ENCODE measurements around the gene CDCA7. TPM values are rescaled to one million over a fixed set of nuclear protein-coding genes. Genes with fewer than 3 reads are reported as not detected.

The CDCA7 gene
- total RNA-seq, 1 donor from 2014 or later, result not detected

GRCh38 chr2:173347305-173348168, 7.1 kb upstream of the CDCA7 start:
- Histone ChIP-seq H3K36me3 (no peaks in the 10 kb centered on the region), H3K4me3 (no peak overlapping the region), H3K27me3 (peaks cover under 1% of the 10 kb centered on the region), H3K27ac (no peak overlapping the region), H3K9me3 (peaks cover 0 to 20% of the 10 kb centered on the region in 2 donors), H3K4me1 (no peaks in the 10 kb centered on the region)
- no peak for DNase-seq (ENCODE audit: low spot score in 2 of 2)
- no peak for TF ChIP-seq CTCF (IDR thresholded peaks at IDR 0.05)
- intact Hi-C loops (cut with DNase I), result no loop called here

GRCh38 chr2:173349287-173349686, 5.4 kb upstream of the CDCA7 start:
- no peak overlapping the region for H3K27ac ChIP-seq
- no peak for DNase-seq (ENCODE audit: low spot score in 2 of 2)
- intact Hi-C loops (cut with DNase I), result no loop called here

GRCh38 chr2:173350383-173350782, 4.3 kb upstream of the CDCA7 start:
- TF ChIP-seq CTCF (IDR thresholded peaks at IDR 0.05), result no peak
- H3K4me1 ChIP-seq, result peaks cover 3 to 11% of the 10 kb centered on the region in 2 donors
- intact Hi-C loops (cut with DNase I), result no loop called here
- H3K4me3 ChIP-seq, result no peak overlapping the region
- peaks cover 0 to 14% of the 10 kb centered on the region in 2 donors for H3K9me3 ChIP-seq
- H3K27me3 ChIP-seq, result peaks cover 12% of the 10 kb centered on the region
- no peaks in the 10 kb centered on the region for H3K36me3 ChIP-seq
- DNase-seq (ENCODE audit: low spot score in 2 of 2), result no peak
- no peak overlapping the region for H3K27ac ChIP-seq

More at GRCh38 chr2:173349287-173349686, 5.4 kb upstream of the CDCA7 start:
- TF ChIP-seq CTCF (IDR thresholded peaks at IDR 0.05), result no peak
- H3K4me1 ChIP-seq, result peaks cover 0 to 2% of the 10 kb centered on the region in 2 donors
- peaks cover 0 to 20% of the 10 kb centered on the region in 2 donors for H3K9me3 ChIP-seq
- no peaks in the 10 kb centered on the region for H3K36me3 ChIP-seq
- peaks cover 4% of the 10 kb centered on the region for H3K27me3 ChIP-seq
- no peak overlapping the region for H3K4me3 ChIP-seq

GRCh38 chr2:173351879-173352278, 2.8 kb upstream of the CDCA7 start:
- peaks cover 12% of the 10 kb centered on the region for H3K27me3 ChIP-seq
- H3K4me1 ChIP-seq, result peaks cover 3 to 11% of the 10 kb centered on the region in 2 donors
- intact Hi-C loops (cut with DNase I), result no loop called here
- H3K4me3 ChIP-seq, result no peak overlapping the region
- no peak overlapping the region for H3K27ac ChIP-seq
- DNase-seq (ENCODE audit: low spot score in 2 of 2), result no peak
- H3K36me3 ChIP-seq, result no peaks in the 10 kb centered on the region
- H3K9me3 ChIP-seq, result no peaks in the 10 kb centered on the region
- no peak for TF ChIP-seq CTCF (IDR thresholded peaks at IDR 0.05)

GRCh38 chr2:173353556-173353955, 1.1 kb upstream of the CDCA7 start:
- H3K9me3 ChIP-seq, result no peaks in the 10 kb centered on the region
- no peak for TF ChIP-seq CTCF (IDR thresholded peaks at IDR 0.05)
- H3K4me1 ChIP-seq, result peaks cover 3 to 11% of the 10 kb centered on the region in 2 donors
- H3K27ac ChIP-seq, result no peak overlapping the region
- peaks cover 12% of the 10 kb centered on the region for H3K27me3 ChIP-seq
- H3K36me3 ChIP-seq, result no peaks in the 10 kb centered on the region
- no peak overlapping the region for H3K4me3 ChIP-seq
- intact Hi-C loops (cut with DNase I), result no loop called here
- no peak for DNase-seq (ENCODE audit: low spot score in 2 of 2)
